Naive thymus-derived CD8-positive, alpha-beta T cell (primary cell): ENCODE results near the gene MNX1. TPM values are rescaled to one million over a fixed set of nuclear protein-coding genes. Genes with fewer than 3 reads are reported as not detected.

Source experiments
- ATAC-seq, 2 donors: fragments of 150-1000 bp; cut with Tn5 transposase in 1 of 2; sonication (Bioruptor Pico), chemical (Tn5 transposase) in 1 of 2; 1 replicate in 1 of 2; 2 replicates in 1 of 2; pipeline ENCODE4 v1.10.0; 2021; ENCODE audit warnings: mild to moderate bottlenecking in 2 of 2, moderate library complexity in 2 of 2
- POLR2A ChIA-PET: fragments of 350-600 bp; sonication (Branson Sonifier 250); formaldehyde crosslinking; loops from one replicate; lab custom pipeline; 2021; ENCODE audit warnings: antibody characterized with exemption; lab: Charles Lee
- DNase-seq, 10 donors: peaks; one replicate each; pipeline versions ENCODE4 v3.0.0 to v3.0.0-alpha.2; 2020 to 2022
- H3K27ac Mint-ChIP-seq, 10 donors: one replicate each; pipeline ENCODE4 v1.8.0; 2020 to 2022; ENCODE audit warnings: mild to moderate bottlenecking in 10 of 10, mixed read lengths in 10 of 10, moderate library complexity in 4 of 10, inconsistent platforms in 1 of 10
- H3K27me3 Mint-ChIP-seq, 5 donors: one replicate each; pipeline ENCODE4 v1.8.0; 2021 to 2022; ENCODE audit warnings: mixed read lengths in 5 of 5
- H3K36me3 Mint-ChIP-seq, 3 donors: one replicate each; pipeline ENCODE4 v1.8.0; 2020 to 2022; ENCODE audit warnings: mixed read lengths in 3 of 3, mild to moderate bottlenecking in 2 of 3, inconsistent platforms in 1 of 3
- H3K4me1 Mint-ChIP-seq, 4 donors: one replicate each; pipeline ENCODE4 v1.8.0; 2021 to 2022; ENCODE audit warnings: mixed read lengths in 4 of 4
- H3K4me3 Mint-ChIP-seq, 10 donors: one replicate each; pipeline ENCODE4 v1.8.0; 2020 to 2022; ENCODE audit warnings: mild to moderate bottlenecking in 10 of 10, mixed read lengths in 10 of 10, moderate library complexity in 6 of 10, inconsistent platforms in 1 of 10
- H3K9me3 Mint-ChIP-seq, 9 donors: one replicate each; pipeline ENCODE4 v1.8.0; 2020 to 2022; ENCODE audit warnings: mixed read lengths in 9 of 9, mild to moderate bottlenecking in 3 of 9, inconsistent platforms in 1 of 9, moderate library complexity in 1 of 9
- polyA plus RNA-seq, 3 donors: library from polyadenylated mRNA; unstranded; fragments of 300-500 nt; fragmentation: Illumina TruSeq; gene quantifications; one replicate each; pipeline ENCODE4 v1.2.3, GENCODE V29; 2021
- total RNA-seq, 8 experiments: library from RNA in 2 of 8; stranded (reverse) in 2 of 8; gene quantifications; one replicate each; pipeline ENCODE4 v1.2.3 and lab custom pipeline; 2021 to 2026

MNX1 gene
- total and polyA plus RNA-seq, 5 experiments from 2014 or later = not detected

DNA sequence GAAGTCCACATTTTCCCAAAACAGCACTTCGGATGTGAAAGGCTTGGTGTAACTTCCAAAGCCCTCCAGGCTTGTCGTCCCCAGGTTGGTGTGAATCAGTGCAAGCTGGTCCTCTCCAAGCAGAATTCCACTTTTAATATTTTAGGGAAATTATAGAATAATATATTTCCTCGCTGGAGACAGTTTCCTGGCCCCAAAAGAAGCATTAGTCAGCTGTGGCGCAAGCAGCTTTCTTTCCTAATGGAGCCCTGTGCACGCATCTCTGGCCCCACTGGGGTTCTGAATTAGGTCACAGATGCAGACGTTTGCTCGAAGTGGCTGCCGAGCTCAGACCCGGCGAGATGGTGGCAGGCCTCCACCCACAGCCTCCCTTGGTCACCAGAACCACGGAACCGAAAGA, 33.3 kb upstream of the MNX1 start:
- no peaks in the 10 kb centered on the region for H3K9me3 Mint-ChIP-seq
- no peaks in the 10 kb centered on the region for H3K36me3 Mint-ChIP-seq
- DNase-seq (no peak), ATAC-seq (no peak)
- H3K27ac Mint-ChIP-seq = no peak overlapping the region
- POLR2A ChIA-PET = no interaction called here
- peak overlapping the region in 1 of 10 donors; percentile 12 for H3K4me3 Mint-ChIP-seq
- no peaks in the 10 kb centered on the region for H3K4me1 Mint-ChIP-seq
- peaks cover 1 to 26% (median 7%) of the 10 kb centered on the region in 5 donors for H3K27me3 Mint-ChIP-seq

- Mint-ChIP-seq H3K4me1 (no peaks in the 10 kb centered on the region), H3K27me3 (peaks cover 7 to 36% (median 18%) of the 10 kb centered on the region in 5 donors), H3K36me3 (peaks cover 0 to 4% (median 0%) of the 10 kb centered on the region in 3 donors), H3K27ac (no peak overlapping the region), H3K9me3 (peaks cover 0 to 5% (median 0%) of the 10 kb centered on the region in 9 donors), H3K4me3 (no peak overlapping the region)
- POLR2A ChIA-PET = no interaction called here
- DNase-seq = no peak
- ATAC-seq = no peak
Observed at GRCh38 chr7:157041514-157042277, 31.2 kb upstream of the MNX1 start.

DNA sequence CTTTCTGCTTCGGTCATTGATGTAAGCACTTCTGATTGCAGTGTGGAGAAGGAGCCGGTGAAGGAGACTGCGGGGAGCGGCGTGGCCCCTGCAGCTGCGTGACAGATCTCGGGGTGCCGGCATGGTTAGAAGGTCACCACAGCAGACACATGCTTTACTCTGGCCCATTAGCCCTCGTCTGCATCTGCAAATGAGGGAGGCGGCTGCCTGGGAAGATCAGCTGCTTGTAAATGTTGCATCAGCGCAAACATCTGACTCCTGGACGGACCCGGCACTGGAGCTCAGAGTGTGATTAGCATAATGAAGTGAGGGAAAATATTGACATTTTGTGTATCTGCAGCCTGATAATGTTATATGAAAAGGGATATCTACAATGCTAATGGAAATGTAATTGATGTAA, 30.5 kb upstream of the MNX1 start:
- ATAC-seq (no peak), DNase-seq (no peak)
- Mint-ChIP-seq H3K27ac (no peak overlapping the region), H3K27me3 (peaks cover 13 to 43% (median 25%) of the 10 kb centered on the region in 5 donors), H3K9me3 (peaks cover 0 to 12% (median 0%) of the 10 kb centered on the region in 9 donors), H3K4me3 (no peak overlapping the region), H3K4me1 (no peaks in the 10 kb centered on the region), H3K36me3 (peaks cover 0 to 11% (median 0%) of the 10 kb centered on the region in 3 donors)
- POLR2A ChIA-PET = no interaction called here

GRCh38 chr7:157037635-157038034, 27.2 kb upstream of the MNX1 start:
- Mint-ChIP-seq H3K4me1 (no peaks in the 10 kb centered on the region), H3K9me3 (peaks cover 0 to 15% (median 0%) of the 10 kb centered on the region in 9 donors), H3K4me3 (no peak overlapping the region), H3K36me3 (peaks cover 0 to 12% (median 0%) of the 10 kb centered on the region in 3 donors), H3K27ac (no peak overlapping the region), H3K27me3 (peaks cover 20 to 65% (median 37%) of the 10 kb centered on the region in 5 donors)
- ATAC-seq (no peak), DNase-seq (no peak)
- POLR2A ChIA-PET = no interaction called here

GRCh38 chr7:157037028-157037427, 26.6 kb upstream of the MNX1 start:
- Mint-ChIP-seq H3K4me3 (no peak overlapping the region), H3K27ac (no peak overlapping the region), H3K4me1 (no peaks in the 10 kb centered on the region), H3K27me3 (peaks cover 21 to 62% (median 38%) of the 10 kb centered on the region in 5 donors), H3K9me3 (peaks cover 0 to 15% (median 0%) of the 10 kb centered on the region in 9 donors), H3K36me3 (peaks cover 0 to 12% (median 0%) of the 10 kb centered on the region in 3 donors)
- DNase-seq = no peak
- ATAC-seq = no peak
- POLR2A ChIA-PET = no interaction called here

DNA sequence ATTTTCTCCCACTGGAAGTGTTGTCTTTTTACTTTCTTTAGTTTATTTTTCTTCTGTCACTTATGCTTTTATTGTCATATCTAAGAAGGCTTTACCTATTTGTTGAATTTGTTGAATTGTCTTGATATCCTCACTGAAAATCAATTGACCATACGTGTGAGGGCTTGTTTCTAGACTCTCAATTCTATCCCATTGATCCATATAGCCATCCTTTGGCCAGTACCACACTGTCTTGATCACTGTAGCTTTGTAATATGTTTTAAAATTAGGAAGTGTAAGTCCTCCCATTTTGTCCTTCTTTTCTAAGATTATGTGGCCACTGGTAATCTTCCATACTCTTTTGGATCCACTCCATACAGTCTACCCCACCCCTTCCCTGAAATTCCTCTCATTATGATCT, 25.5 kb upstream of the MNX1 start:
- ATAC-seq = no peak
- POLR2A ChIA-PET = no interaction called here
- peaks cover 0 to 12% (median 0%) of the 10 kb centered on the region in 3 donors for H3K36me3 Mint-ChIP-seq

GRCh38 chr7:157035302-157035701, 24.8 kb upstream of the MNX1 start:
- Mint-ChIP-seq H3K4me1 (no peaks in the 10 kb centered on the region), H3K27me3 (peaks cover 22 to 57% (median 39%) of the 10 kb centered on the region in 5 donors), H3K36me3 (peaks cover 0 to 12% (median 0%) of the 10 kb centered on the region in 3 donors), H3K27ac (no peak overlapping the region), H3K9me3 (peaks cover 0 to 15% (median 0%) of the 10 kb centered on the region in 9 donors), H3K4me3 (no peak overlapping the region)
- ATAC-seq (no peak), DNase-seq (no peak)
- POLR2A ChIA-PET = no interaction called here

More for the DNA sequence above, 25.5 kb upstream of the MNX1 start:
- DNase-seq = no peak
- Mint-ChIP-seq H3K27ac (peak overlapping the region in 1 of 10 donors; percentile 56), H3K4me1 (no peaks in the 10 kb centered on the region), H3K27me3 (peaks cover 22 to 62% (median 42%) of the 10 kb centered on the region in 5 donors), H3K9me3 (peaks cover 0 to 15% (median 0%) of the 10 kb centered on the region in 9 donors), H3K4me3 (no peak overlapping the region)

GRCh38 chr7:157033483-157034473, 23.3 kb upstream of the MNX1 start:
- H3K4me3 Mint-ChIP-seq = no peak overlapping the region
- H3K36me3 Mint-ChIP-seq = peaks cover 0 to 12% (median 0%) of the 10 kb centered on the region in 3 donors
- H3K27ac Mint-ChIP-seq = no peak overlapping the region
- DNase-seq = no peak
- POLR2A ChIA-PET = no interaction called here
- H3K4me1 Mint-ChIP-seq = no peaks in the 10 kb centered on the region
- H3K27me3 Mint-ChIP-seq = peaks cover 29 to 71% (median 47%) of the 10 kb centered on the region in 5 donors
- peaks cover 0 to 15% (median 0%) of the 10 kb centered on the region in 9 donors for H3K9me3 Mint-ChIP-seq
- no peak for ATAC-seq

DNA sequence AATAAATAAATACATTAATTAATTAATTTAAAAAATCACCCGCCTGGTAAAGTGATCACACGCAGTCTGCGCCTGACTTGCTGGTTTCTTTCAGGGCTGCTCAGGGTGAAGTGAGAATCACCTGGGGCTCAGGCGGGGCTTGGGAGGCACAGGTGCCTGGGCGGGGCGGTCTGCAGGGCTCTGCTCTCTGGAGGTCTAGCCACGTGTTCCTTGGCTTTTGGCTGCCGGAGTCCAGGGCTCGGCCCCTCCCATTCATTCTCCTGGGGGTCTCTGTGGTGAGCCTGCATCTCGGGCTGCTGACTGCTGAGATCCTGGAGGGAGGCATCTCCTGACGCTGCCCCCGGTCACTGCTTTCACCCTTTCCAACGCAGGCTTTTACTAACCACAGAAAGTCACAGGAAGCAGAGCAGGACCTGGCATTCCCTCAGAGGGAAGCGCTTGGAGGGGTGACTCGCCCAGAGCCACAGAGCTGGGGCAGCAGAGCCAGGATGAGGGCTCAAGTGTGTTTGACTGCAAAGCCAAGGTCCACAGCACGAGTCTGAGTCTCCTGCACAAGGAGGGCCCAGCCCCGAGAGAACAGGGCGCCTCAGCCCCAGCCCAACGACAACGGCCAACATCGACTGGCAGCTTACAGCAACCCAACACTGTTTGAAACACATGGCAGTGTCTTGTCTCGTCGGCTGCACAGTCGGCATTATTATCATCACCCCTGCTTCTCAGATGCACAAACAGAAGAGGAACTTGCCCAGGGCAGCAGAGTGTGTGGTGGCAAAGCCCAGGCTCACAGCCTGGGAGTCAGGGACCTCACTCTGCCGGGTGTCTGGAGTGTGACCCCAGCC, 22.4 kb upstream of the MNX1 start:
- no peaks in the 10 kb centered on the region for H3K4me1 Mint-ChIP-seq
- H3K36me3 Mint-ChIP-seq = peaks cover 0 to 12% (median 0%) of the 10 kb centered on the region in 3 donors
- POLR2A ChIA-PET = no interaction called here
- H3K27ac Mint-ChIP-seq = no peak overlapping the region
- no peak for ATAC-seq
- H3K27me3 Mint-ChIP-seq = peaks cover 35 to 80% (median 55%) of the 10 kb centered on the region in 5 donors
- no peak for DNase-seq
- peaks cover 0 to 15% (median 0%) of the 10 kb centered on the region in 9 donors for H3K9me3 Mint-ChIP-seq
- H3K4me3 Mint-ChIP-seq = no peak overlapping the region

DNA sequence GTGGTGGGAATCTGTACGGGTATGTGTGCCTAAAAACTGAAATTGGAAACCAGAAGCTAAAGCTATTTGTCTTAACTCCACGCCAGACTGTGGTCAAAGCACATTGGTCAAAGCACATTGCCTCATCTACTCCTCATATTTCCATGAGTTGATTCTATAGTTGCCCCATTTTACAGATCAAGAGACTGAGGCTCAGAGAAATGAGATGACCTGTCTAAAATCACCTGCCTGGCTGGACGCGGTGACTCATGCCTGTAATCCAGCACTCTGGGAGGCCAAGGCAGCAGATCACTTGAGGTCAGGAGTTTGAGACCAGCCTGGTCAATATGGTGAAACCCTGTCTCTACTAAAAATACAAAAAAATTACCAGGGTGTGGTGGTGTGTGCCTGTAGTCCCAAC, 21.7 kb upstream of the MNX1 start:
- Mint-ChIP-seq H3K4me1 (no peaks in the 10 kb centered on the region), H3K27me3 (peaks cover 40 to 81% (median 53%) of the 10 kb centered on the region in 5 donors), H3K27ac (no peak overlapping the region), H3K36me3 (peaks cover 0 to 12% (median 0%) of the 10 kb centered on the region in 3 donors), H3K4me3 (no peak overlapping the region), H3K9me3 (peaks cover 0 to 14% (median 0%) of the 10 kb centered on the region in 9 donors)
- ATAC-seq (no peak), DNase-seq (no peak)
- POLR2A ChIA-PET = no interaction called here

DNA sequence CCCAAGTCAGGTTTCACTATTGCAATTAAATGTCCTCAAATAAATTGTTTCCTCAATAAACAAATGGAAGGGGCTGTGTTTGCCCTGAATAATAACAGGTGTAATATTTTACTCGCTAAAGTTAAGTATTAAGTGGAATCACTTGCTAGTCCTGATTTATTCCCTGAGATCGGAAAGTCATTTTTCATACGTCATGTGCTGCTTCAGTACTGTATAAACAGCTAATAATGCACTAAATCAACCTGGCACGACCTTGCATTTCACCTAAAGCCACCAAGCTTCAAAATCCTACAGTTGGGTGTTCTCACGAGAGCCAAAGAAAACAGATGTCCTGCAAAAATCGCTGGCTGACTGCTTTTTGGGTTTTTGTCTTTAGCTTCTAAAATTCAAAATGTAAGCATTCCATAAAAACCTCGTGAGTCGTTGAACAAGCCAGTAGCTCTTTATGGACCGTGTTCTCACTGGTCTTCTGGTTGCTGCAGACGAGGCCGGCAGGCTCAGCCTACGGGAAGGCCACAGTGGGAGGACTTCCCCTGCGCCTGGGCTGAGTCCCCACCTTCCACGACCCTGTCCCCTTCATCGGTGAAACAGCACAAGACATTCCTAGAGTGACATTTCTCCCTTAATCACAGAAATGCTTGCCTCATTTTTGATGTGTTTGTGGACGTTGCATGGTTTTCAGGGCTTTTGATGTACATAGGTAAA, 17.9 kb upstream of the MNX1 start:
- Mint-ChIP-seq H3K4me1 (peaks cover 0 to under 1% (median 0%) of the 10 kb centered on the region in 4 donors), H3K27me3 (peaks cover 56 to 84% (median 63%) of the 10 kb centered on the region in 5 donors), H3K9me3 (peaks cover 0 to 6% (median 0%) of the 10 kb centered on the region in 9 donors), H3K36me3 (no peaks in the 10 kb centered on the region), H3K27ac (no peak overlapping the region), H3K4me3 (no peak overlapping the region)
- no peak for ATAC-seq
- POLR2A ChIA-PET = no interaction called here
- DNase-seq = no peak
